H1 (cell line): Measurements from ENCODE around the gene ZNF652. TPM values are rescaled to one million over a fixed set of nuclear protein-coding genes. Genes with fewer than 3 reads are reported as not detected.

Experiments
- CTCF ChIA-PET: fragments of 300-600 bp; sonication (Branson Sonifier 250); formaldehyde crosslinking; loops from one replicate; lab custom pipeline; 2021; ENCODE audit not compliant: partially characterized antibody; lab: Charles Lee
- POLR2A ChIA-PET: fragments of 300-600 bp; sonication (Branson Sonifier 250); formaldehyde crosslinking; loops from one replicate; lab custom pipeline; 2021; ENCODE audit warnings: inconsistent platforms; ENCODE audit not compliant: partially characterized antibody; lab: Charles Lee
- DNase-seq, 2 experiments: peaks; one replicate each; pipeline versions ENCODE4 v3.0.0 to v3.0.0-alpha.2; 2010 to 2022; ENCODE audit warnings: low spot score in 2 of 2, low read depth in 1 of 2, mixed read lengths in 1 of 2
- FAIRE-seq: peaks from 2 replicates; lab custom pipeline; 2011; peaks lifted over from hg19 to GRCh38; lab: Jason Lieb, UNC
- H2AFZ ChIP-seq: 2 replicates; pipeline ENCODE4 v1.8.1; 2012; ENCODE audit warnings: low read length, inconsistent platforms
- H2AK5ac ChIP-seq: 2 replicates; pipeline ENCODE4 v1.6.1; 2013; ENCODE audit warnings: low read depth, low read length
- H2BK120ac ChIP-seq: replicated peaks from 2 replicates; pipeline ENCODE3; 2013; ENCODE audit warnings: low read depth, low read length, inconsistent platforms
- H2BK12ac ChIP-seq: 2 replicates; pipeline ENCODE4 v1.6.1; 2013; ENCODE audit warnings: low read depth, low read length
- H2BK15ac ChIP-seq: 2 replicates; pipeline ENCODE4 v1.6.1; 2013; ENCODE audit warnings: low read length
- H2BK20ac ChIP-seq: 2 replicates; pipeline ENCODE4 v1.6.1; 2013; ENCODE audit warnings: low read length
- H2BK5ac ChIP-seq: 2 replicates; pipeline ENCODE4 v1.6.1; 2013; ENCODE audit warnings: low read depth, low read length
- H3K14ac ChIP-seq: 2 replicates; pipeline ENCODE4 v1.6.1; 2013; ENCODE audit warnings: inconsistent platforms; ENCODE audit not compliant: insufficient read length
- H3K18ac ChIP-seq: 2 replicates; pipeline ENCODE4 v1.6.1; 2013; ENCODE audit warnings: low read length; ENCODE audit errors: extremely low read depth
- H3K23ac ChIP-seq: 2 replicates; pipeline ENCODE4 v1.6.1; 2013; ENCODE audit warnings: inconsistent platforms; ENCODE audit not compliant: insufficient read length
- H3K23me2 ChIP-seq: 2 replicates; pipeline ENCODE4 v1.6.1; 2013; ENCODE audit warnings: low read depth, low read length
- H3K27ac ChIP-seq: 2 replicates; pipeline ENCODE4 v1.6.1; 2011; ENCODE audit warnings: low read depth, low read length, inconsistent platforms
- H3K27me3 ChIP-seq, 4 experiments: replicated peaks in 1 of 4; 1 replicate in 1 of 4; 2 replicates in 3 of 4; pipeline versions ENCODE4 v1.6.1 to v1.8.1; 2011 to 2013; ENCODE audit warnings: low read length in 3 of 4, mild to moderate bottlenecking in 3 of 4, inconsistent platforms in 2 of 4, mixed read lengths in 2 of 4, moderate library complexity in 1 of 4; ENCODE audit not compliant: control insufficient read depth in 3 of 4, insufficient read depth in 3 of 4; ENCODE audit errors: extremely low read depth in 1 of 4
- H3K36me3 ChIP-seq, 4 experiments: 2 replicates each; pipeline versions ENCODE4 v1.6.1 to v1.8.1; 2011 to 2013; ENCODE audit warnings: mild to moderate bottlenecking in 4 of 4, low read length in 3 of 4, moderate library complexity in 2 of 4, control low read depth in 1 of 4, inconsistent platforms in 1 of 4; ENCODE audit not compliant: insufficient read depth in 4 of 4, control insufficient read depth in 2 of 4
- H3K4ac ChIP-seq: replicated peaks from 2 replicates; pipeline ENCODE3; 2013; ENCODE audit warnings: low read length, low read depth, mixed read lengths, inconsistent platforms; ENCODE audit not compliant: insufficient read length
- H3K4me1 ChIP-seq, 4 experiments: replicated peaks in 1 of 4; 1 replicate in 1 of 4; 2 replicates in 3 of 4; pipeline versions ENCODE4 v1.6.1 to v1.8.1; 2011 to 2013; ENCODE audit warnings: low read length in 3 of 4, inconsistent platforms in 2 of 4, mixed read lengths in 1 of 4; ENCODE audit not compliant: insufficient read depth in 4 of 4, control insufficient read depth in 3 of 4
- H3K4me2 ChIP-seq, 2 experiments: 2 replicates each; pipeline versions ENCODE4 v1.6.1 to v1.8.1; 2011 to 2013; ENCODE audit warnings: low read depth in 2 of 2, low read length in 2 of 2, control low read depth in 1 of 2, inconsistent platforms in 1 of 2, mild to moderate bottlenecking in 1 of 2; ENCODE audit not compliant: insufficient read depth in 1 of 2
- H3K4me3 ChIP-seq, 4 experiments: fragments of 200-600, 300-600 bp in 1 of 4; sonication (generic), shearing (Covaris generic), sonication (Bioruptor Twin) in 1 of 4; 2 replicates each; pipeline versions ENCODE4 v1.5.1 to v1.8.1; 2011 to 2016; ENCODE audit warnings: low read length in 4 of 4, low read depth in 3 of 4, control low read depth in 2 of 4, inconsistent platforms in 2 of 4, mild to moderate bottlenecking in 2 of 4, mixed read lengths in 1 of 4, moderate library complexity in 1 of 4; ENCODE audit not compliant: insufficient read depth in 2 of 4; ENCODE audit errors: extremely low read depth in 1 of 4
- H3K56ac ChIP-seq: replicated peaks from 2 replicates; pipeline ENCODE3; 2013; ENCODE audit warnings: low read depth, mild to moderate bottlenecking, mixed read lengths, low read length, inconsistent platforms; ENCODE audit not compliant: insufficient read length
- H3K79me1 ChIP-seq: 2 replicates; pipeline ENCODE4 v1.6.1; 2013; ENCODE audit warnings: low read depth, low read length, control low read depth
- H3K79me2 ChIP-seq, 2 experiments: 2 replicates each; pipeline versions ENCODE4 v1.6.1 to v1.8.1; 2012 to 2013; ENCODE audit warnings: low read length in 2 of 2, mild to moderate bottlenecking in 2 of 2, inconsistent platforms in 1 of 2; ENCODE audit not compliant: insufficient read depth in 2 of 2, control insufficient read depth in 1 of 2
- H3K9ac ChIP-seq, 4 experiments: replicated peaks in 1 of 4; 1 replicate in 1 of 4; 2 replicates in 3 of 4; pipeline versions ENCODE4 v1.6.1 to v1.8.1; 2011 to 2013; ENCODE audit warnings: low read depth in 3 of 4, low read length in 3 of 4, control low read depth in 2 of 4, mild to moderate bottlenecking in 2 of 4, moderate library complexity in 2 of 4, inconsistent platforms in 1 of 4; ENCODE audit errors: extremely low read depth in 1 of 4
- H3K9me3 ChIP-seq, 2 experiments: 2 replicates each; pipeline versions ENCODE4 v1.6.1 to v1.8.1; 2012 to 2013; ENCODE audit warnings: mild to moderate bottlenecking in 2 of 2, moderate library complexity in 2 of 2, control low read depth in 1 of 2, inconsistent platforms in 1 of 2, low read depth in 1 of 2, low read length in 1 of 2, mixed read lengths in 1 of 2; ENCODE audit not compliant: insufficient read depth in 2 of 2
- H4K20me1 ChIP-seq, 2 experiments: replicated peaks in 1 of 2; 2 replicates each; pipeline versions ENCODE3 to v1.8.1; 2011 to 2013; ENCODE audit warnings: inconsistent platforms in 2 of 2, low read length in 2 of 2, mild to moderate bottlenecking in 1 of 2; ENCODE audit not compliant: insufficient read depth in 2 of 2, control insufficient read depth in 1 of 2
- H4K5ac ChIP-seq: 2 replicates; pipeline ENCODE4 v1.6.1; 2013; ENCODE audit warnings: low read length, low read depth, mixed read lengths, inconsistent platforms; ENCODE audit not compliant: insufficient read length
- H4K8ac ChIP-seq: 2 replicates; pipeline ENCODE4 v1.8.0; 2013; ENCODE audit warnings: mild to moderate bottlenecking, moderate library complexity, low read length, inconsistent platforms; ENCODE audit not compliant: insufficient read depth; ENCODE audit errors: extremely low read depth
- H4K91ac ChIP-seq: replicated peaks from 2 replicates; pipeline ENCODE3; 2013; ENCODE audit warnings: low read length, mixed read lengths, inconsistent platforms; ENCODE audit not compliant: insufficient read length
- ASH2L ChIP-seq: fragments of 200-600, 300-600 bp; sonication (generic); IDR thresholded peaks from one replicate; pipeline ENCODE4 v1.7.1; 2017; ENCODE audit warnings: low read length
- CREB1 ChIP-seq: IDR thresholded peaks from 2 replicates; pipeline ENCODE4 v1.6.1; 2012; ENCODE audit warnings: inconsistent platforms
- EGR1 ChIP-seq: IDR thresholded peaks from 2 replicates; pipeline ENCODE4 v1.6.1; 2011; ENCODE audit warnings: low read depth, low read length, borderline replicate concordance
- GABPA ChIP-seq: IDR thresholded peaks from 2 replicates; pipeline ENCODE4 v1.6.1; 2011; ENCODE audit warnings: mild to moderate bottlenecking, low read length, moderate library complexity, borderline replicate concordance; ENCODE audit not compliant: insufficient read depth
- HDAC2 ChIP-seq, 2 experiments: fragments of 300-600 bp in 1 of 2; sonication (generic) in 1 of 2; IDR thresholded peaks; 2 replicates each; pipeline ENCODE4 v1.6.1; 2011 to 2012; ENCODE audit warnings: low read depth in 2 of 2, low read length in 2 of 2, mild to moderate bottlenecking in 2 of 2, moderate library complexity in 2 of 2, borderline replicate concordance in 1 of 2, inconsistent platforms in 1 of 2
- KDM4A ChIP-seq: IDR thresholded peaks from one replicate; pipeline ENCODE4 v1.7.1; 2012; ENCODE audit warnings: low read depth, mild to moderate bottlenecking, moderate library complexity, low read length, inconsistent platforms; ENCODE audit not compliant: severe bottlenecking
- KDM5A ChIP-seq: fragments of 200-600 bp; IDR thresholded peaks from 2 replicates; pipeline ENCODE4 v1.7.1; 2012; ENCODE audit warnings: mild to moderate bottlenecking, low read length, inconsistent platforms, mixed read lengths
- POLR2AphosphoS5 ChIP-seq: IDR thresholded peaks from 2 replicates; pipeline ENCODE4 v1.6.1; 2011; ENCODE audit warnings: low read depth, low read length
- RFX5 ChIP-seq: IDR thresholded peaks from 2 replicates; pipeline ENCODE4 v1.6.1; 2011; ENCODE audit warnings: low read depth, low read length, improper control_type of control experiment, borderline replicate concordance
- SAP30 ChIP-seq: fragments of 300-600 bp; sonication (generic); IDR thresholded peaks from 2 replicates; pipeline ENCODE4 v1.7.1; 2012; ENCODE audit warnings: low read length, moderate library complexity, mild to moderate bottlenecking, inconsistent platforms; ENCODE audit not compliant: insufficient read depth, insufficient replicate concordance
- SIRT6 ChIP-seq: IDR thresholded peaks from one replicate; pipeline ENCODE4 v1.7.1; 2012; ENCODE audit warnings: low read length, inconsistent platforms
- TBP ChIP-seq: IDR thresholded peaks from 2 replicates; pipeline ENCODE4 v1.6.1; 2011; ENCODE audit warnings: low read depth, low read length, improper control_type of control experiment
- TEAD4 ChIP-seq: IDR thresholded peaks from 2 replicates; pipeline ENCODE4 v1.6.1; 2012; ENCODE audit warnings: low read depth, low read length, inconsistent platforms, mixed read lengths
- WGBS, 2 experiments: shearing (Covaris generic) in 1 of 2; methylation state at CpG; one replicate each; pipeline versions ENCODE4 v1.1.6 to v1.1.7; 2013 to 2015; ENCODE audit warnings: low lambda C conversion rate in 2 of 2, mixed read lengths in 2 of 2, inconsistent platforms in 1 of 2, low coverage in 1 of 2, missing lambda C conversion rate in 1 of 2; ENCODE audit not compliant: insufficient replicate concordance in 2 of 2, insufficient coverage in 1 of 2, insufficient read length in 1 of 2; ENCODE audit errors: extremely low coverage in 1 of 2, missing lambda C conversion rate in 1 of 2; 5-methylcytosine and 5-hydroxymethylcytosine counted together
- polyA plus RNA-seq, 7 experiments: library from polyadenylated mRNA; depleted of rRNA in 3 of 7; stranded (reverse) in 5 of 7; unstranded in 2 of 7; fragments of >200 nt in 5 of 7; fragments of 200-250 nt in 2 of 7; gene quantifications; 1 replicate in 5 of 7; 2 replicates in 1 of 7; 4 replicates in 1 of 7; pipeline versions ENCODE4 v1.2.1 to v1.2.3, GENCODE V29; 2011 to 2013; ENCODE audit warnings: missing spikeins in 2 of 7, mixed read lengths in 2 of 7
- total RNA-seq: library from RNA; stranded (reverse); fragmentation: NEBNext Ultra II Directional; extraction: Animal tissue kit (Norgen Biotek cat#: 25700); gene quantifications from 2 replicates; pipeline ENCODE4 v1.2.1, GENCODE V29; 2021
- TF ChIP-seq, protein P1 (sequence below): IDR thresholded peaks from 2 replicates; pipeline ENCODE4 v1.6.1; 2012; ENCODE audit warnings: inconsistent platforms

Gene ZNF652
- total and polyA plus RNA-seq, 2 of the 8 experiments (the other 6 are each of a cell fraction or from before 2014, with no cell fraction given): 13.5 to 39.6 TPM

- CTCF ChIA-PET: interaction anchor here (0.8 to 5.4 kb wide), 14 partner anchors 11 to 175 kb away, joined by 3 to 80 read pairs (median 3); no protein-coding TSS in a partner anchor
- no peak for TF ChIP-seq POLR2AphosphoS5
- no peak for TF ChIP-seq KDM5A
- TF ChIP-seq RFX5: no peak
- TF ChIP-seq GABPA: no peak
- no peak for TF ChIP-seq EGR1
- TF ChIP-seq TEAD4: no peak
- no peak for TF ChIP-seq ASH2L
- TF ChIP-seq SAP30: no peak
- TF ChIP-seq SIRT6: no peak
- TF ChIP-seq HDAC2 (IDR thresholded peaks at IDR 0.05; ENCODE audit: borderline replicate concordance in 1 of 2, low read depth in 2 of 2, low read length in 2 of 2): no peak
- no peak for TF ChIP-seq TBP
- TF ChIP-seq, protein P1, sequence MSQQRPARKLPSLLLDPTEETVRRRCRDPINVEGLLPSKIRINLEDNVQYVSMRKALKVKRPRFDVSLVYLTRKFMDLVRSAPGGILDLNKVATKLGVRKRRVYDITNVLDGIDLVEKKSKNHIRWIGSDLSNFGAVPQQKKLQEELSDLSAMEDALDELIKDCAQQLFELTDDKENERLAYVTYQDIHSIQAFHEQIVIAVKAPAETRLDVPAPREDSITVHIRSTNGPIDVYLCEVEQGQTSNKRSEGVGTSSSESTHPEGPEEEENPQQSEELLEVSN: no peak
- TF ChIP-seq KDM4A: no peak
- no peak for TF ChIP-seq CREB1
These were observed 35.5 kb upstream of the ZNF652 start for GRCh38 chr17:49397586-49397985.

More at GRCh38 chr17:49397586-49397985, 35.5 kb upstream of the ZNF652 start:
- H2BK15ac ChIP-seq: no peak overlapping the region
- H4K8ac ChIP-seq: no peak overlapping the region
- no peaks in the 10 kb centered on the region for H3K79me2 ChIP-seq
- no peak overlapping the region for H3K18ac ChIP-seq
- no peak overlapping the region for H2BK12ac ChIP-seq
- H2AK5ac ChIP-seq: no peak overlapping the region
- H2BK5ac ChIP-seq: no peak overlapping the region
- H2AFZ ChIP-seq: 0 out of 2 replicates have a peak overlapping the region, but pooled peaks have one; percentile 6
- no peaks in the 10 kb centered on the region for H4K20me1 ChIP-seq
- H3K9ac ChIP-seq: no peak overlapping the region
- WGBS, 2 experiments: 91% methylated on average over 4 of the region's 4 CpGs; no CpG with 5 or more reads in 1 of the 2 experiments
- H4K91ac ChIP-seq: no peak overlapping the region
- no peak overlapping the region for H2BK120ac ChIP-seq
- no peak overlapping the region for H2BK20ac ChIP-seq
- H3K36me3 ChIP-seq: peaks cover 0 to 1% (median 0%) of the 10 kb centered on the region in 4 experiments; a peak in 1 of 8 replicates
- H4K5ac ChIP-seq: no peak overlapping the region
- H3K27me3 ChIP-seq: no peaks in the 10 kb centered on the region
- no peak for DNase-seq
- H3K79me1 ChIP-seq: no peaks in the 10 kb centered on the region
- H3K23ac ChIP-seq: no peak overlapping the region
- H3K23me2 ChIP-seq: no peaks in the 10 kb centered on the region
- H3K4me1 ChIP-seq: no peaks in the 10 kb centered on the region
- FAIRE-seq: no peak
- no peak overlapping the region for H3K4me2 ChIP-seq
- H3K4ac ChIP-seq: no peak overlapping the region
- no peak overlapping the region for H3K4me3 ChIP-seq
- no peak overlapping the region for H3K14ac ChIP-seq
- POLR2A ChIA-PET: interaction anchor here (0.5 kb wide), 1 partner anchor 32 kb away, joined by 3 read pairs; no protein-coding TSS in a partner anchor
- H3K27ac ChIP-seq: no peak overlapping the region
- no peaks in the 10 kb centered on the region for H3K9me3 ChIP-seq
- no peak overlapping the region for H3K56ac ChIP-seq
